Measurements from ENCODE around the gene ANKRD42.

ANKRD42 gene

DNA sequence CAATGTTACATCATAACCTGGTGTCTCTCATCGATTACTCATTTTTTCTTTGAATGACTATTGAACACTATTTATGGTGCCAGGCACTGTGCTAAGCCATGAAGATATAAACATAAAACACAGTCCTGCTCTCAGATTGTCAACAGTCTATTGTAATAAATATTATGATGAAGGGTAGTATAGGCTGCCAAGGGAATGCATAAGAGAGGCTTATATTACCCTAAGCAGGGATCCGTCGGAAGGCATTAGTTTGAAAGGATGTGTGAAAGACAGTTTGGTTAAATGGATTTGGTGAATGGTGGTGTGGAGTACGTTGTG, 99.9 kb downstream of the ANKRD42 start:
- DNase-seq = no peak

DNA sequence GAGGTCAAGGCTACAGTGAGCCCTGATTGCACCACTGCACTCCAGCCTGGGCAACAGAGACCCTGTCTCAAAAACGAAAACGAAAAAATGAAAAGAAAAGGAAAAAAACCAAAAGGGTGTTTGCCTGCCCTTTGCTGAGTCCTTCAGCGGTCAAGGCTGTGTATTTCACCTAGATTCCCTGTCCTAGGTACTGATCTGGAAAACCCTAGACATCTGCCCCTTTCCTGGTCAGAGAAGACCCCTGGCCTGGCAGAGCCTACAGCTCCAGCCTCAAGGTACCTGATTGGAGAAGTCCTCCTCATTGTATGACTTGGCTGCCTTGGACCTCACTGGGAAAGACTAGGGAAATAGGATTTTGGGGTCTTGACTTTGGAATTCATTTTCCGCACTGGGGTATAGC, 100.7 kb downstream of the ANKRD42 start:
- DNase-seq = no peak

Data from stimulated activated CD4-positive, alpha-beta T cell treated with anti-CD3 and anti-CD28 coated beads, Interleukin-4, amount 100 ng/mL, for 1 hour (primary cell).